ENCODE results near the gene ECHDC1. TPM values are rescaled to one million over a fixed set of nuclear protein-coding genes. Genes with fewer than 3 reads are reported as not detected.

Gene ECHDC1
- total and polyA plus RNA-seq, 4 donors: 28.8 to 66.2 (median 50.8) TPM

GRCh38 chr6:127290391-127291265 lies 52.8 kb downstream of the ECHDC1 start:
- H3K9me3 ChIP-seq (ENCODE audit: control insufficient read depth in 4 of 4, low read length in 3 of 4): no peaks in the 10 kb centered on the region
- H3K36me3 ChIP-seq (ENCODE audit: control insufficient read depth in 4 of 4, insufficient read depth in 3 of 4, low read depth in 1 of 4, low read length in 3 of 4): peaks cover 6 to 28% (median 17%) of the 10 kb centered on the region in 4 donors
- H3K4me3 ChIP-seq (ENCODE audit: low read depth in 1 of 3, low read length in 3 of 3): no peak overlapping the region
- no peak overlapping the region for H3K27ac ChIP-seq (ENCODE audit: low read depth in 1 of 2, low read length in 2 of 2)
- DNase-seq (ENCODE audit: low spot score): no peak
- no peak overlapping the region for H3K9ac ChIP-seq (ENCODE audit: low read depth in 1 of 2, low read length in 2 of 2)
- no peaks in the 10 kb centered on the region for H3K27me3 ChIP-seq (ENCODE audit: control insufficient read depth in 4 of 4, insufficient read depth in 4 of 4, low read length in 3 of 4)
- peaks cover 8 to 29% (median 12%) of the 10 kb centered on the region in 4 donors for H3K4me1 ChIP-seq (ENCODE audit: control insufficient read depth in 4 of 4, insufficient read depth in 4 of 4, low read length in 3 of 4)
- 87% methylated on average over 4 of the region's 4 CpGs for WGBS
- TF ChIP-seq ZBTB33 (IDR thresholded peaks at IDR 0.05) (no peak), SP1 (IDR thresholded peaks at IDR 0.05) (no peak), HNF4A (conservative IDR thresholded peaks at IDR 0.05) (no peak), CTCF (IDR thresholded peaks at IDR 0.05; ENCODE audit: low read depth, low read length, missing input control) (no peak), REST (IDR thresholded peaks at IDR 0.05) (no peak), ATF3 (IDR thresholded peaks at IDR 0.05) (no peak), JUND (IDR thresholded peaks at IDR 0.05) (no peak), RAD21 (IDR thresholded peaks at IDR 0.05) (no peak), FOXA1 (IDR thresholded peaks at IDR 0.05) (no peak), RXRA (IDR thresholded peaks at IDR 0.05) (no peak)

GRCh38 chr6:127289934-127290333 lies 53.5 kb downstream of the ECHDC1 start:
- Histone ChIP-seq H3K36me3 (ENCODE audit: control insufficient read depth in 4 of 4, insufficient read depth in 3 of 4, low read depth in 1 of 4, low read length in 3 of 4) (peaks cover 6 to 28% (median 17%) of the 10 kb centered on the region in 4 donors), H3K27ac (ENCODE audit: low read depth in 1 of 2, low read length in 2 of 2) (no peak overlapping the region), H3K9ac (ENCODE audit: low read depth in 1 of 2, low read length in 2 of 2) (no peak overlapping the region), H3K9me3 (ENCODE audit: control insufficient read depth in 4 of 4, low read length in 3 of 4) (no peaks in the 10 kb centered on the region), H3K4me1 (ENCODE audit: control insufficient read depth in 4 of 4, insufficient read depth in 4 of 4, low read length in 3 of 4) (peaks cover 8 to 29% (median 12%) of the 10 kb centered on the region in 4 donors), H3K27me3 (ENCODE audit: control insufficient read depth in 4 of 4, insufficient read depth in 4 of 4, low read length in 3 of 4) (no peaks in the 10 kb centered on the region), H3K4me3 (ENCODE audit: low read depth in 1 of 3, low read length in 3 of 3) (no peak overlapping the region)
- 72% methylated on average over 5 of the region's 5 CpGs for WGBS
- no peak for TF ChIP-seq ATF3 (IDR thresholded peaks at IDR 0.05)
- no peak for TF ChIP-seq RAD21 (IDR thresholded peaks at IDR 0.05)
- TF ChIP-seq GABPA (IDR thresholded peaks at IDR 0.05 in 1 of 2, conservative IDR thresholded peaks at IDR 0.05 in 1 of 2): no peak
- no peak for DNase-seq (ENCODE audit: low spot score)
